Measurements from ENCODE around the gene SLC35F3.

The SLC35F3 gene

GRCh38 chr1:233912909-233913308 lies 8.4 kb downstream of the SLC35F3 start:
- DNase-seq, result no peak

DNA sequence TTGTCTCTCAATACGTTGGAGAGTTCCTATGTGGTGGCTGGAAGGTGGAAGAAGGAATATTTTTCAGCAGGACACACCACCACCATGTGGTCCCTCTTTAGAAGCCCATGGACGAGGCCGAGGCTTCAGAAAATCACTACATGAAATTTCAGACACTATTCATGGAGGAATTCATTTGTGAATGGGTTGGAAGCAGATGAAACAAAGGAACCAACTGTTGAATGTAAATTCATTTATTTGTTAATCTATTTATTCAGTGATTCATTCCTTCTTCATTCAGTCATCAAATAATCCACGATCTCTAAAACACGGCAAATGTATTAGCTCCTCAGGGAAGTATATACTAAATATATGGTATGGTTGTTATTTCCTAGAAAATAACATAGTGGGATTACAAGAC lies 12.2 kb downstream of the SLC35F3 start:
- no peak for DNase-seq

- DNase-seq, result no peak
These were observed 15.3 kb downstream of the SLC35F3 start for GRCh38 chr1:233919786-233920185.

DNA sequence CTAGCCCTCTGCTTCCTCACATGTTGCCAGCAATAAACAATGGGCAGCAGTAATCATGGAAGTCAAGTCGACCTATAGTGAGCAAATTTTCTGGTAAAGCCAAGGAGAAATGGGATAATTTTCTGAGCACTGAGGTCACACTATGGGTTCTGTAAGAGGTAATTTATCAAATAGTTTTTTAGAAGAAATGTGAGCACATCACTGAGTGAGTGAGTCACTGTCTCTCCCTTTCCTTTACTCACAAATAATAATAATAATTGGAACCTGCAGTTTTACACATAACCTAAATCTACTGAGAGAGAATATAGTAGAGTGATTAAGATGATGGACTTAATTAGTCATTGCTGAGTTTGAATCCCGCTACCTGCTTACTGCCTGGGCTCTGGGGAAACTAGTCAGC lies 23.6 kb downstream of the SLC35F3 start:
- no peak for DNase-seq

GRCh38 chr1:233933339-233933738 lies 28.9 kb downstream of the SLC35F3 start:
- no peak for DNase-seq

GRCh38 chr1:233935297-233935868 lies 30.9 kb downstream of the SLC35F3 start:
- DNase-seq, result no peak

DNA sequence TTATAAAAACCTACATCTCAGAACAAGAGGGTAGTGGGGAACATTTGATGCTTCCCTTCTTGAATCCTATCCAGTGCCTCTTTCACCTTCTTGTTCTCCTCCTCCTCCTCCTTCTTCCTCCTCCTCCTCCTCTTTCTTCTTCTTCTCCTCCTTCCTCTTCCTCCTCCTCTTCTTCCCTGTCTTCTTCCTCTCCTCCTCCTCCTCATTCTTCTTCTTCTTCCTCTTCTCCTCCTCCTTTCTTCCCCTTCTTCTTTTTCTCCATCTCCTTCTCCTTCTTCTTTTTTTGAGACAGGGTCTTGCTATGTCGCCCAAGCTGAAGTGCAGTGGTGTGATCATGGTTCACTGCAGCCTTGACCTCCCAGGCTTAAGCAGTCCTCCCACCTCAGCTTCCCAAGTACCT lies 31.9 kb downstream of the SLC35F3 start:
- no peak for DNase-seq

- DNase-seq, result no peak
These were observed 32.4 kb downstream of the SLC35F3 start for GRCh38 chr1:233936842-233937241.

GRCh38 chr1:233938476-233938875 lies 34.0 kb downstream of the SLC35F3 start:
- DNase-seq, result no peak

GRCh38 chr1:233939451-233939850 lies 35.0 kb downstream of the SLC35F3 start:
- no peak for DNase-seq

GRCh38 chr1:233940908-233941307 lies 36.4 kb downstream of the SLC35F3 start:
- no peak for DNase-seq

- no peak for DNase-seq
These were observed 40.1 kb downstream of the SLC35F3 start for GRCh38 chr1:233944601-233945000.

GRCh38 chr1:233945573-233945972 lies 41.1 kb downstream of the SLC35F3 start:
- no peak for DNase-seq

DNA sequence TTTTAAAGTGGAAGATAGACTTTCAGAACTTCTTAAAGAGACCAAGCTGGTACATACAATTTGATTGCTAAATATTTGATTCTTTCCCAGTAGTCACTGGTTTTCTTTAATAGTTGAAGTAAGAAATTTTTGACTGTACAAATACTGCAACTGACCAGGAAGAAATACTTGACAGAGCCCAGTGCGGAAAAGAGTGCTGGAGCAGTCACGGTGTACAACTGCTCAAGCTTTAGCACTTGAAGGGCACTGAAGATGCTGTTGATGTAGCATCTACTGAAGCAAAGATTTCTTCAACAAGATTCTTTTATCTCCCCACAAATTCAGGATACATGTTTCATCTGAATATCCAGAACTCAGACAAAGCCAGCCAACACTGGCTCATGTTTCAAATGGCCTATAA lies 41.5 kb downstream of the SLC35F3 start:
- no peak for DNase-seq

DNA sequence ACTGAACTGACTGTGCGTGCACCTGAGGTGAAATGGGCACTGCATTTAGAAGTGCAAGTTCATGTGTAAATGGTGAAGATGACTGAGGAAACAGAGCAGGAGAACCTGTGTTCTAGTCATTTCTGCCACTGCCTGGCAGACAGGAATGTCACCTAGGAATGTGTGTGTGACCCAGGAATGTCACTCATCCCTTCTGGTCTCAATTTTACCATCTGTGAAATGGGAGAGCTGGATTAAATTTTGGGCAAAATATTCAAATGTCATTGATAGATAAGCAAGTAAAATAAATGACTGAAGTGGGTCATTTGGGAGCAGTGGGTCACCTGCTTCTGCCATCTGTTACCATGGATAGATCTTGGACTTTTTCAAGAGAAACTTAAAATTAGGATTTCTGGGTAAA lies 42.2 kb downstream of the SLC35F3 start:
- DNase-seq, result no peak

DNA sequence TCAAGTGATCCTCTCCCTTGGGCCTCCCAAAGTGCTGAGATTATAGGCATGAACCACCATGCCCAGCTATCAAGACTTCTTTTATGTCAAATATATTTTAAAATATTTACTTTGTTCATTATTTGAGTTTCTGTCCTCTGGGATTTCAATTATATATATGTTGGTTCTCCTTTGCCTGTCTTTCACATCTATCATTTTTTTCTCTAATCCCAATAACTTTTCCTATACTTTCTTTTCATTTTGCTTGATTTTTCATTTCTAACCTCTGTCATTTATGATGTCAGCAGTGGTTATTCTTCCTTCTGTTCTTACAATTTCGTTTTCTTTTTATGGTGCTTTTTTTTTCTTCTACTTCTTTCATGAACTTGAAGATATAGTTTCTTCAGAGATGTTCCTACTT lies 47.3 kb downstream of the SLC35F3 start:
- no peak for DNase-seq

DNA sequence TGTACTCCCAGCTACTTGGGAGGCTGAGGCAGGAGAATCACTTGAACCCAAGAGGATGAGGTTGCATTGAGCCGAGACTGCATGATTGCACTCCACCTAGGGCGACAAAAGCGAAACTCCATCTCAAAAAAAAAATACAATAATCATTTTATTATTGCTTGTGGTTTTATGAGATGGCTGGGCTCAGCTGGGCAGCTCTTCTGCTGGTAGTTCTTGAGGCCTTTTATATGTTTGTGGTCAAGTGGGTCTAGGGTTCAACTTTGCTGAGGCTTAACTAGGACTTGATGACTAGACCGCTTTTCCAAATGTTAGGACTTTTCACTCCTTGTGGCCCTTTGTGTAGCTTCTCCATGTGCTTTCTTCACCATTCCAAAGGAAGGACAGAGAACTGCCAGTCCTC lies 53.2 kb downstream of the SLC35F3 start:
- DNase-seq, result no peak

DNA sequence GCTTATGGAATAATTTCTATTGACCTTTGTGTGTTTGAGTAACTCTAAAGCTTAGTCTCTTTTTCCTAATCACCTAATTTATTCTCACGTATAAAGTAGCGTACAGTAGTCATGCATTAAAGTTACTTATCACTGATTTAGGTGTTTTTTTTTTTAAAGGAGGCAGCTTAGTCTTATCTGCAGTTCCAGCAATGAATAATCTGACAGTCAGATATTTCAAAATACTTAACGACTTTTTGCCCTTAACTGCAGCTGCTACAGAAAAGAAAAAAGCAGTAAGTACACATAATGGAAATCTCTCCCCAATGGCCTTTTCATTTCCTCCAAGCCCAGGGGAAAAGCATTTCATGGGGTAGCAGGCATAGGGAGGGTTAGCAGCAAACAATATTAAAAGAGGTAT lies 54.6 kb downstream of the SLC35F3 start:
- DNase-seq, result no peak

DNA sequence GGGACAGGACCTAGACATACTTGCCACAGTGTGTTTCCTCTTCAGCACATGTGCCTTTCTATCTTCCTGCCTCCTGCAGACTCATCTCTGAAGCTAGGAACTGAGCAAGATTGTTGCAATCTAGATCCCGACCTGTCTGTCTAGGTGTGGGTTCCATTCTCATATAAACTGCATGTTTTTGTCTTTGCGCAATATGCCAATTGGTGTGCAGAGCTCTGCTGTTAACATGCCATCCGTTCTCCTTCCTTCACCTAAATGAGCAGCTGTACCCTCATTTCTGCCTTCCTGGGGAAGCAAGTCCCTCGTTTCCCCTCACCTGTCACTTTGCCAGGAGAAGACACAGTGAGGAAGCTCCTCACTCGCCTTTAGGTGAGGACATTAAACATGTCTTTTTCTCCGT lies 55.5 kb downstream of the SLC35F3 start:
- no peak for DNase-seq

- peak; percentile 44 for DNase-seq
These were observed 55.9 kb downstream of the SLC35F3 start for GRCh38 chr1:233960386-233960785.

DNA sequence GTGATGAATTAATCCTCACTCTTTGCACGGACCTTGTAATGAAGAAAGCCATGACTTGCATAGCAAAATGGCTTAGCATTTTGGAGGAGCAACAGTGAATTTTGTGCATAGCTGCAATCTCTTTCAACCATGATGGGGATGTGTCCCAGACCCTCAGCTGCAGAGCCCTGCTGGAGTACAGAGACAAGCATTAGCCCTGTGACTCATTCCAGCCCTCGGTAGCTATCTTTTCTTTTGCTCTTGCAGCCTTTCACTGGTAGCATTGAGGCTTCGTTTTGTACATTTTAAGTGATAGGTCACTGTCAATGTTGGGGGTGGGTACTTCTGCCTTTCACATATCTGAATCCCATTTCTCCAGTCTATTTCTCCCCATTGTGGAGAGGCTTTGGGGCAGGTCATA lies 58.4 kb downstream of the SLC35F3 start:
- DNase-seq, result no peak

- no peak for DNase-seq
These were observed 61.4 kb downstream of the SLC35F3 start for GRCh38 chr1:233965856-233966255.

- no peak for DNase-seq
These were observed 67.3 kb downstream of the SLC35F3 start for GRCh38 chr1:233971753-233972152.

- DNase-seq, result no peak
These were observed 68.1 kb downstream of the SLC35F3 start for GRCh38 chr1:233972563-233972950.

DNA sequence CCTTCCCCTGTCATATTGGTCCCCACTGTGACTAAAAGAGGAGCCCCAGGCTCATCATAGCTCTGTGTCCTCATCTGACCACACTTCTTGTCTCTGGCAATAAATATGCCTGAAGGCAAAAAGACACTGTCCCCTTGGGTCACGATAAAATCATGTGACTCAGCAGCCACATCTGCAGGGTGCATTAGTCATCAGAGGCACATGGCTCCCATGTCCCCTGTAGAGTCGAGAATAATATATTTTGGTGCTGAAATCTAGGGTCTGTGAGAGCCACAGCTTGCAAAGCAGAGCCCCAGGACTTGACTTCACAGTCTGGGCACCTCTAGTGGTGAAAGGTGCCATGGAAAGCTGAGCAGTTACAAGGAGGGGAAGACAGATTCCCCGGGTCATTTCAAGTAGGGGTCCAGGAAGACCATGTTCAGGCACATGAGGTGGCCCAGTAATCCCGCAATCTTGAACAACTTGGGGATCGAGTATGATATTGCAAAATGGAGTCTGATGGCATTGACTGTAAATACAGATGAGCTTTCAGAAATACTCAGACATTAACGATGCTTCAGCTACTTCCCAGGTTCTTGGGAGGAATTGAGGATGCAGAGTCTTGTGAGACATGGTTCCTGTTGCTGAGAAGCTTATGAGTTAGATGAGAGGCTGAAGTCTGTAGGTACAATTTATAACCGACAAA lies 68.6 kb downstream of the SLC35F3 start:
- DNase-seq, result no peak
